HEK293 (cell line): ENCODE results near the gene CAV2.

Experiments
- CTCF ChIA-PET: fragments of 350-600 bp; formaldehyde crosslinking; extraction: SDS; loops from one replicate; lab custom pipeline; 2021; ENCODE audit warnings: antibody characterized with exemption; lab: Yijun Ruan, JAX
- POLR2A ChIA-PET: fragments of 300-600 bp; formaldehyde crosslinking; extraction: SDS; loops from one replicate; lab custom pipeline; 2020; ENCODE audit warnings: antibody characterized with exemption, inconsistent platforms; lab: Yijun Ruan, JAX
- H3K27ac ChIP-seq: fragments of 200-500 bp; sonication (Bioruptor generic); 2 replicates; pipeline ENCODE4 v1.5.1; 2014; ENCODE audit warnings: low read depth, low read length, control low read depth, inconsistent platforms; ENCODE audit errors: extremely low read depth
- H3K36me3 ChIP-seq, 2 experiments: fragments of 200-500 bp in 1 of 2; sonication (Bioruptor generic) in 1 of 2; 1 replicate in 1 of 2; 2 replicates in 1 of 2; pipeline ENCODE4 v1.5.1; 2014 to 2017; ENCODE audit warnings: inconsistent platforms in 2 of 2, low read length in 2 of 2; ENCODE audit not compliant: control insufficient read depth in 2 of 2, insufficient read depth in 1 of 2
- H3K4me1 ChIP-seq: fragments of 200-500 bp; sonication (Bioruptor generic); 2 replicates; pipeline ENCODE4 v1.5.1; 2014; ENCODE audit warnings: mild to moderate bottlenecking, low read length, inconsistent platforms; ENCODE audit not compliant: control insufficient read depth, insufficient read depth
- H3K4me3 ChIP-seq: 2 replicates; pipeline ENCODE4 v1.5.1; 2011; ENCODE audit warnings: low read depth, mild to moderate bottlenecking, control low read depth, low read length, moderate library complexity
- H3K9me3 ChIP-seq: fragments of 200-500 bp; sonication (Bioruptor generic); 2 replicates; pipeline ENCODE4 v1.5.1; 2014; ENCODE audit warnings: low read depth, low read length, inconsistent platforms; ENCODE audit not compliant: control insufficient read depth, insufficient read depth
- AEBP2 ChIP-seq: fragments of 450-650 bp; formaldehyde crosslinking; IDR thresholded peaks from 2 replicates; pipeline ENCODE4 v1.5.1; 2016; ENCODE audit warnings: missing biosample characterization, missing genetic modification characterization, borderline replicate concordance
- BCL11A ChIP-seq: fragments of 450-650 bp; formaldehyde crosslinking; IDR thresholded peaks from 2 replicates; pipeline ENCODE4 v1.5.1; 2016; ENCODE audit warnings: low read depth, missing biosample characterization, missing genetic modification characterization
- ELK4 ChIP-seq: IDR thresholded peaks from 2 replicates; pipeline ENCODE4 v1.6.1; 2011; ENCODE audit warnings: mild to moderate bottlenecking, low read depth, low read length, borderline replicate concordance
- GFI1B ChIP-seq: fragments of 450-650 bp; formaldehyde crosslinking; IDR thresholded peaks from 2 replicates; pipeline ENCODE4 v1.5.1; 2016; ENCODE audit warnings: missing biosample characterization, missing genetic modification characterization
- HIC1 ChIP-seq: fragments of 450-650 bp; formaldehyde crosslinking; IDR thresholded peaks from 2 replicates; pipeline ENCODE4 v1.5.1; 2016; ENCODE audit warnings: missing biosample characterization, missing genetic modification characterization
- TCF7L2 ChIP-seq: IDR thresholded peaks from 2 replicates; pipeline ENCODE4 v1.6.1; 2011; ENCODE audit warnings: low read depth, mild to moderate bottlenecking, inconsistent platforms, low read length, moderate library complexity, borderline replicate concordance
- TSHZ1 ChIP-seq: fragments of 450-650 bp; formaldehyde crosslinking; IDR thresholded peaks from 2 replicates; pipeline ENCODE4 v1.5.1; 2016; ENCODE audit warnings: missing biosample characterization, missing genetic modification characterization, borderline replicate concordance
- ZFP41 ChIP-seq: fragments of 450-650 bp; formaldehyde crosslinking; IDR thresholded peaks from 2 replicates; pipeline ENCODE4 v1.5.1; 2016; ENCODE audit warnings: missing biosample characterization, missing genetic modification characterization, borderline replicate concordance
- ZFP69B ChIP-seq: fragments of 450-650 bp; formaldehyde crosslinking; IDR thresholded peaks from 2 replicates; pipeline ENCODE4 v1.5.1; 2016; ENCODE audit warnings: missing biosample characterization, missing genetic modification characterization
- ZNF155 ChIP-seq: fragments of 450-650 bp; formaldehyde crosslinking; IDR thresholded peaks from 2 replicates; pipeline ENCODE4 v1.5.1; 2016; ENCODE audit warnings: missing biosample characterization, missing genetic modification characterization
- ZNF324 ChIP-seq: fragments of 450-650 bp; formaldehyde crosslinking; IDR thresholded peaks from 2 replicates; pipeline ENCODE4 v1.5.1; 2016; ENCODE audit warnings: missing biosample characterization, missing genetic modification characterization
- ZNF37A ChIP-seq: fragments of 450-650 bp; IDR thresholded peaks from 2 replicates; pipeline ENCODE4 v1.5.1; 2018; ENCODE audit warnings: missing biosample characterization, missing genetic modification characterization
- ZNF473 ChIP-seq: fragments of 450-650 bp; formaldehyde crosslinking; IDR thresholded peaks from 2 replicates; pipeline ENCODE4 v1.5.1; 2017; ENCODE audit warnings: missing biosample characterization, missing genetic modification characterization
- ZNF596 ChIP-seq: fragments of 450-650 bp; IDR thresholded peaks from 2 replicates; pipeline ENCODE4 v1.5.0; 2018; ENCODE audit warnings: missing biosample characterization, mild to moderate bottlenecking, missing genetic modification characterization, moderate library complexity
- ZNF623 ChIP-seq: fragments of 450-650 bp; formaldehyde crosslinking; IDR thresholded peaks from 2 replicates; pipeline ENCODE4 v1.5.1; 2016; ENCODE audit warnings: missing biosample characterization, missing genetic modification characterization
- ZNF639 ChIP-seq: fragments of 450-650 bp; formaldehyde crosslinking; IDR thresholded peaks from 2 replicates; pipeline ENCODE4 v1.5.1; 2016; ENCODE audit warnings: missing biosample characterization, missing genetic modification characterization

The CAV2 gene

GRCh38 chr7:116505823-116506222 is 6.3 kb downstream of the CAV2 start (continued):
- TF ChIP-seq ZNF155 (tag by site-specific recombination) (no peak), GFI1B (tag by site-specific recombination) (no peak)

GRCh38 chr7:116509982-116510579 is 10.5 kb downstream of the CAV2 start:
- CTCF ChIA-PET, result interaction anchor here (0.8 to 0.9 kb wide), 2 partner anchors 14 to 72 kb away, joined by 3 to 5 read pairs; no protein-coding TSS in a partner anchor
- Histone ChIP-seq H3K27ac (no peak overlapping the region), H3K9me3 (no peaks in the 10 kb centered on the region), H3K4me1 (peaks cover 18% of the 10 kb centered on the region), H3K4me3 (no peak overlapping the region), H3K36me3 (peaks cover 7 to 16% of the 10 kb centered on the region in 2 experiments)
- no peak for TF ChIP-seq AEBP2 (tag by site-specific recombination)
- no peak for TF ChIP-seq BCL11A (tag by site-specific recombination)
- TF ChIP-seq ZNF596, result no peak
- TF ChIP-seq ZNF324 (tag by site-specific recombination), result no peak
- TF ChIP-seq ELK4, result no peak
- TF ChIP-seq TSHZ1 (tag by site-specific recombination), result no peak
- no peak for TF ChIP-seq ZNF639
- TF ChIP-seq ZNF37A (tag by site-specific recombination), result no peak
- TF ChIP-seq ZFP41 (tag by site-specific recombination), result no peak
- no peak for TF ChIP-seq ZNF473
- no peak for TF ChIP-seq ZNF623 (tag by site-specific recombination)
- TF ChIP-seq HIC1, result no peak
- TF ChIP-seq ZFP69B (tag by site-specific recombination), result no peak
- TF ChIP-seq TCF7L2, result no peak
- POLR2A ChIA-PET, result interaction anchor here (1.0 kb wide), 1 partner anchor 9 kb away, joined by 3 read pairs; no protein-coding TSS in a partner anchor
